ENCODE measurements around the gene SGF29. TPM values are rescaled to one million over a fixed set of nuclear protein-coding genes. Genes with fewer than 3 reads are reported as not detected.
"Not testable (repeated sequence)": the region's sequence is repeated elsewhere in the genome, so short reads cannot be mapped to it uniquely, and the experiment has no call there.

The SGF29 gene
- total RNA-seq, 6 experiments from 2014 or later: 7.6 to 11.6 (median 10.5) TPM

GRCh38 chr16:28615486-28616223 is 61.9 kb downstream of the SGF29 start:
- H3K4me1 Mint-ChIP-seq (ENCODE audit: low read depth); H3K4me3 Mint-ChIP-seq; H3K36me3 Mint-ChIP-seq (ENCODE audit: low read depth); H3K27ac Mint-ChIP-seq; H3K9me3 Mint-ChIP-seq: not testable (repeated sequence)
- TF ChIP-seq CTCF (IDR thresholded peaks at IDR 0.05): peak; percentile 80
- DNase-seq: peak; percentile 19
- peaks cover 26% of the 10 kb centered on the region for H3K27me3 Mint-ChIP-seq (ENCODE audit: insufficient read depth)

- H3K36me3 Mint-ChIP-seq (ENCODE audit: low read depth); H3K9me3 Mint-ChIP-seq; H3K27ac Mint-ChIP-seq; H3K4me3 Mint-ChIP-seq; DNase-seq; H3K4me1 Mint-ChIP-seq (ENCODE audit: low read depth): not testable (repeated sequence)
- peaks cover 22% of the 10 kb centered on the region for H3K27me3 Mint-ChIP-seq (ENCODE audit: insufficient read depth)
Observed at GRCh38 chr16:28616224-28616577, 62.5 kb downstream of the SGF29 start.

GRCh38 chr16:28616636-28617035 is 62.9 kb downstream of the SGF29 start:
- no peaks in the 10 kb centered on the region for H3K9me3 Mint-ChIP-seq
- H3K27me3 Mint-ChIP-seq (ENCODE audit: insufficient read depth): peaks cover 21% of the 10 kb centered on the region
- TF ChIP-seq CTCF (IDR thresholded peaks at IDR 0.05): no peak
- H3K36me3 Mint-ChIP-seq (ENCODE audit: low read depth): no peaks in the 10 kb centered on the region
- DNase-seq: no peak
- no peak overlapping the region for H3K4me3 Mint-ChIP-seq
- no peak overlapping the region for H3K27ac Mint-ChIP-seq
- no peaks in the 10 kb centered on the region for H3K4me1 Mint-ChIP-seq (ENCODE audit: low read depth)

GRCh38 chr16:28617874-28618273 is 64.2 kb downstream of the SGF29 start:
- Mint-ChIP-seq H3K4me1 (ENCODE audit: low read depth) (no peaks in the 10 kb centered on the region), H3K27me3 (ENCODE audit: insufficient read depth) (peaks cover 28% of the 10 kb centered on the region), H3K9me3 (no peaks in the 10 kb centered on the region), H3K36me3 (ENCODE audit: low read depth) (no peaks in the 10 kb centered on the region), H3K4me3 (no peak overlapping the region), H3K27ac (no peak overlapping the region)
- no peak for DNase-seq
- no peak for TF ChIP-seq CTCF (IDR thresholded peaks at IDR 0.05)

GRCh38 chr16:28620316-28620715 is 66.6 kb downstream of the SGF29 start:
- DNase-seq; H3K4me3 Mint-ChIP-seq; H3K27ac Mint-ChIP-seq; H3K4me1 Mint-ChIP-seq (ENCODE audit: low read depth); H3K9me3 Mint-ChIP-seq; H3K36me3 Mint-ChIP-seq (ENCODE audit: low read depth): not testable (repeated sequence)
- peaks cover 39% of the 10 kb centered on the region for H3K27me3 Mint-ChIP-seq (ENCODE audit: insufficient read depth)

- Mint-ChIP-seq H3K36me3 (ENCODE audit: low read depth) (no peaks in the 10 kb centered on the region), H3K27ac (no peak overlapping the region), H3K4me3 (no peak overlapping the region), H3K9me3 (no peaks in the 10 kb centered on the region), H3K4me1 (ENCODE audit: low read depth) (no peaks in the 10 kb centered on the region), H3K27me3 (ENCODE audit: insufficient read depth) (peaks cover 39% of the 10 kb centered on the region)
- no peak for DNase-seq
- TF ChIP-seq CTCF (IDR thresholded peaks at IDR 0.05): no peak
Observed at GRCh38 chr16:28621481-28622155, 67.9 kb downstream of the SGF29 start.

- not testable (repeated sequence) for DNase-seq; H3K9me3 Mint-ChIP-seq; H3K27ac Mint-ChIP-seq; H3K4me1 Mint-ChIP-seq (ENCODE audit: low read depth); H3K4me3 Mint-ChIP-seq; H3K36me3 Mint-ChIP-seq (ENCODE audit: low read depth)
- H3K27me3 Mint-ChIP-seq (ENCODE audit: insufficient read depth): peaks cover 36% of the 10 kb centered on the region
Observed at GRCh38 chr16:28622532-28623171, 68.9 kb downstream of the SGF29 start.
